Sigmoid colon (tissue), 7 donors: ENCODE measurements around the gene BPIFB4. TPM values are rescaled to one million over a fixed set of nuclear protein-coding genes. Genes with fewer than 3 reads are reported as not detected.

ENCODE experiments used
- DNase-seq: peaks from one replicate; pipeline ENCODE4 v3.0.0-alpha.2; 2019
- H3K27ac ChIP-seq, 4 donors: fragments of 200-600 bp; sonication (generic); one replicate each; pipeline ENCODE4 v1.5.1; 2016 to 2019; ENCODE audit warnings: mild to moderate bottlenecking in 1 of 4
- H3K27me3 ChIP-seq, 3 donors: fragments of 200-600 bp; sonication (generic); one replicate each; pipeline ENCODE4 v1.5.1; 2019; ENCODE audit warnings: mild to moderate bottlenecking in 1 of 3
- H3K36me3 ChIP-seq, 4 donors: fragments of 200-600 bp; sonication (generic); one replicate each; pipeline ENCODE4 v1.5.1; 2016 to 2019
- H3K4me1 ChIP-seq, 4 donors: fragments of 200-600 bp; sonication (generic); one replicate each; pipeline ENCODE4 v1.5.1; 2017 to 2019
- H3K4me3 ChIP-seq, 4 donors: fragments of 200-600 bp; sonication (generic); one replicate each; pipeline ENCODE4 v1.5.1; 2017 to 2019; ENCODE audit warnings: mild to moderate bottlenecking in 2 of 4, moderate library complexity in 1 of 4
- H3K9me3 ChIP-seq, 4 donors: fragments of 200-600 bp in 3 of 4; sonication (generic) in 3 of 4; one replicate each; pipeline versions ENCODE4 v1.5.1 to v1.6.1; 2013 to 2019
- CTCF ChIP-seq, 4 experiments: fragments of 450-650 bp in 3 of 4; fragments of 200-600 bp in 1 of 4; IDR thresholded peaks; one replicate each; pipeline ENCODE4 v1.5.1; 2016 to 2019; ENCODE audit warnings: antibody characterized with exemption in 4 of 4, mild to moderate bottlenecking in 3 of 4, moderate library complexity in 2 of 4
- EP300 ChIP-seq, 4 donors: sonication (generic); formaldehyde crosslinking; IDR thresholded peaks; one replicate each; pipeline ENCODE4 v1.6.1; 2017; ENCODE audit warnings: antibody characterized with exemption in 4 of 4
- POLR2A ChIP-seq, 2 donors: fragments of 450-650 bp; IDR thresholded peaks; one replicate each; pipeline ENCODE4 v1.6.1; 2016; ENCODE audit warnings: antibody characterized with exemption in 2 of 2, mild to moderate bottlenecking in 2 of 2, moderate library complexity in 2 of 2
- POLR2AphosphoS5 ChIP-seq, 4 donors: sonication (generic); formaldehyde crosslinking; IDR thresholded peaks; one replicate each; pipeline ENCODE4 v1.6.1; 2017; ENCODE audit warnings: antibody characterized with exemption in 4 of 4
- WGBS, 2 donors: extraction: QIAGEN DNeasy Blood & Tissue Kit; methylation state at CpG; one replicate each; pipeline ENCODE4 v1.1.7; 2013; 5-methylcytosine and 5-hydroxymethylcytosine counted together
- intact Hi-C: fragments of 100-400 bp; cut with DNase I; formaldehyde crosslinking; loops from one replicate; pipeline ENCODE4 v1.15.1; 2023
- polyA plus RNA-seq, 3 donors: library from polyadenylated mRNA; stranded (reverse); fragments of 200-250 nt; gene quantifications; one replicate each; pipeline ENCODE4 v1.2.3, GENCODE V29; 2013
- total RNA-seq, 4 donors: library from RNA; depleted of rRNA; stranded (reverse); fragments of >200 nt; gene quantifications; one replicate each; pipeline ENCODE4 v1.1.0, GENCODE V29; 2016
- donor health status: healthy with polysubstance abuse.
- donor health status: Bipolar disorder and iron deficiency.
- donor health status: healthy.

The BPIFB4 gene
- total and polyA plus RNA-seq, 7 donors: not detected

- no peak overlapping the region for H3K4me3 ChIP-seq
- no peaks in the 10 kb centered on the region for H3K36me3 ChIP-seq
- no peaks in the 10 kb centered on the region for H3K9me3 ChIP-seq
- 63 to 73% methylated on average over 5 of the region's 5 CpGs for WGBS, 2 donors
- no peaks in the 10 kb centered on the region for H3K4me1 ChIP-seq
- DNase-seq: no peak
- intact Hi-C loops: no loop called here
- H3K27me3 ChIP-seq: no peaks in the 10 kb centered on the region
- TF ChIP-seq POLR2A (IDR thresholded peaks at IDR 0.05) (no peak), CTCF (IDR thresholded peaks at IDR 0.05) (no peak), EP300 (IDR thresholded peaks at IDR 0.05) (no peak), POLR2AphosphoS5 (IDR thresholded peaks at IDR 0.05) (no peak)
- H3K27ac ChIP-seq: no peak overlapping the region
Measured at GRCh38 chr20:33033381-33033780, 46.1 kb upstream of the BPIFB4 start.

GRCh38 chr20:33034115-33034514, 45.3 kb upstream of the BPIFB4 start:
- Histone ChIP-seq H3K27ac (no peak overlapping the region), H3K4me1 (no peaks in the 10 kb centered on the region), H3K4me3 (no peak overlapping the region), H3K27me3 (no peaks in the 10 kb centered on the region), H3K9me3 (no peaks in the 10 kb centered on the region), H3K36me3 (no peaks in the 10 kb centered on the region)
- TF ChIP-seq CTCF (IDR thresholded peaks at IDR 0.05): no peak
- TF ChIP-seq POLR2A (IDR thresholded peaks at IDR 0.05): no peak
- TF ChIP-seq POLR2AphosphoS5 (IDR thresholded peaks at IDR 0.05): no peak
- TF ChIP-seq EP300 (IDR thresholded peaks at IDR 0.05): no peak
- DNase-seq: no peak
- intact Hi-C loops: no loop called here
- 63 to 82% methylated on average over 5 of the region's 5 CpGs for WGBS, 2 donors

GRCh38 chr20:33034901-33035492, 44.4 kb upstream of the BPIFB4 start:
- no peak for TF ChIP-seq CTCF (IDR thresholded peaks at IDR 0.05)
- TF ChIP-seq EP300 (IDR thresholded peaks at IDR 0.05): no peak
- no peak for TF ChIP-seq POLR2AphosphoS5 (IDR thresholded peaks at IDR 0.05)
- TF ChIP-seq POLR2A (IDR thresholded peaks at IDR 0.05): no peak
- Histone ChIP-seq H3K4me1 (no peaks in the 10 kb centered on the region), H3K36me3 (no peaks in the 10 kb centered on the region), H3K9me3 (no peaks in the 10 kb centered on the region), H3K27me3 (no peaks in the 10 kb centered on the region), H3K27ac (no peak overlapping the region), H3K4me3 (no peak overlapping the region)
- intact Hi-C loops: no loop called here
- DNase-seq: no peak
- WGBS, 2 donors: 72 to 81% methylated on average over 6 of the region's 6 CpGs

- H3K27me3 ChIP-seq: no peaks in the 10 kb centered on the region
- H3K4me3 ChIP-seq: no peak overlapping the region
- no peak for DNase-seq
- no peaks in the 10 kb centered on the region for H3K36me3 ChIP-seq
- no peak overlapping the region for H3K27ac ChIP-seq
- H3K9me3 ChIP-seq: no peaks in the 10 kb centered on the region
- no peaks in the 10 kb centered on the region for H3K4me1 ChIP-seq
- intact Hi-C loops: no loop called here
- no peak for TF ChIP-seq CTCF (IDR thresholded peaks at IDR 0.05)
- no peak for TF ChIP-seq EP300 (IDR thresholded peaks at IDR 0.05)
- TF ChIP-seq POLR2AphosphoS5 (IDR thresholded peaks at IDR 0.05): no peak
- TF ChIP-seq POLR2A (IDR thresholded peaks at IDR 0.05): no peak
- 69 to 72% methylated on average over 5 of the region's 5 CpGs for WGBS, 2 donors
Measured at GRCh38 chr20:33037456-33037855, 42.0 kb upstream of the BPIFB4 start.

- Histone ChIP-seq H3K4me3 (no peak overlapping the region), H3K36me3 (no peaks in the 10 kb centered on the region), H3K4me1 (no peaks in the 10 kb centered on the region), H3K9me3 (no peaks in the 10 kb centered on the region), H3K27ac (no peak overlapping the region), H3K27me3 (no peaks in the 10 kb centered on the region)
- no peak for TF ChIP-seq CTCF (IDR thresholded peaks at IDR 0.05)
- 92 to 93% methylated on average over 4 of the region's 4 CpGs for WGBS, 2 donors
- DNase-seq: no peak
- intact Hi-C loops: no loop called here
Measured at GRCh38 chr20:33038243-33038642, 41.2 kb upstream of the BPIFB4 start.
